DMS 273 treated with DMSO at 0.1 percent for 48 hours (cell line): ENCODE data around the gene SRCIN1.

ENCODE experiments used
- DNase-seq: peaks from one replicate; lab custom pipeline; 2025; lab: John Stamatoyannopoulos, UW

Gene SRCIN1

GRCh38 chr17:38561416-38562214 lies 44.1 kb downstream of the SRCIN1 start:
- DNase-seq, result no peak

GRCh38 chr17:38560503-38561318 lies 45.0 kb downstream of the SRCIN1 start:
- DNase-seq, result no peak

- no peak for DNase-seq
These were observed 45.9 kb downstream of the SRCIN1 start for GRCh38 chr17:38559880-38560230.

GRCh38 chr17:38559051-38559879 lies 46.5 kb downstream of the SRCIN1 start:
- peak; percentile 87 for DNase-seq

- DNase-seq, result no peak
These were observed 47.1 kb downstream of the SRCIN1 start for GRCh38 chr17:38558728-38559050.

- DNase-seq, result peak; percentile 95
These were observed 47.7 kb downstream of the SRCIN1 start for GRCh38 chr17:38557836-38558727.

GRCh38 chr17:38557396-38557795 lies 48.4 kb downstream of the SRCIN1 start:
- DNase-seq, result no peak

GRCh38 chr17:38556239-38556638 lies 49.5 kb downstream of the SRCIN1 start:
- no peak for DNase-seq

GRCh38 chr17:38554430-38555350 lies 51.1 kb downstream of the SRCIN1 start:
- peak; percentile 63 for DNase-seq

GRCh38 chr17:38552343-38552742 lies 53.4 kb downstream of the SRCIN1 start:
- no peak for DNase-seq

GRCh38 chr17:38551121-38551520 lies 54.6 kb downstream of the SRCIN1 start:
- no peak for DNase-seq

- DNase-seq, result no peak
These were observed 55.1 kb downstream of the SRCIN1 start for GRCh38 chr17:38550661-38551060.

GRCh38 chr17:38549285-38549684 lies 56.5 kb downstream of the SRCIN1 start:
- no peak for DNase-seq

- DNase-seq, result no peak
These were observed 58.3 kb downstream of the SRCIN1 start for GRCh38 chr17:38547444-38547843.

- DNase-seq, result no peak
These were observed 59.4 kb downstream of the SRCIN1 start for GRCh38 chr17:38546396-38546795.

GRCh38 chr17:38545531-38546225 lies 60.1 kb downstream of the SRCIN1 start:
- DNase-seq, result no peak

GRCh38 chr17:38544839-38545209 lies 60.9 kb downstream of the SRCIN1 start:
- DNase-seq, result no peak

GRCh38 chr17:38544175-38544838 lies 61.4 kb downstream of the SRCIN1 start:
- no peak for DNase-seq
